Stimulated activated CD8-positive, alpha-beta memory T cell treated with anti-CD3 and anti-CD28 coated beads, Interleukin-12 subunit alpha, Interleukin-12 subunit beta, amount 100 ng/mL, for 24 hours (primary cell): ENCODE data around the gene ZNF467.

ENCODE experiments used
- DNase-seq: peaks from one replicate; pipeline ENCODE4 v3.0.0-alpha.2; 2020; ENCODE audit errors: extremely low read depth

The ZNF467 gene

DNA sequence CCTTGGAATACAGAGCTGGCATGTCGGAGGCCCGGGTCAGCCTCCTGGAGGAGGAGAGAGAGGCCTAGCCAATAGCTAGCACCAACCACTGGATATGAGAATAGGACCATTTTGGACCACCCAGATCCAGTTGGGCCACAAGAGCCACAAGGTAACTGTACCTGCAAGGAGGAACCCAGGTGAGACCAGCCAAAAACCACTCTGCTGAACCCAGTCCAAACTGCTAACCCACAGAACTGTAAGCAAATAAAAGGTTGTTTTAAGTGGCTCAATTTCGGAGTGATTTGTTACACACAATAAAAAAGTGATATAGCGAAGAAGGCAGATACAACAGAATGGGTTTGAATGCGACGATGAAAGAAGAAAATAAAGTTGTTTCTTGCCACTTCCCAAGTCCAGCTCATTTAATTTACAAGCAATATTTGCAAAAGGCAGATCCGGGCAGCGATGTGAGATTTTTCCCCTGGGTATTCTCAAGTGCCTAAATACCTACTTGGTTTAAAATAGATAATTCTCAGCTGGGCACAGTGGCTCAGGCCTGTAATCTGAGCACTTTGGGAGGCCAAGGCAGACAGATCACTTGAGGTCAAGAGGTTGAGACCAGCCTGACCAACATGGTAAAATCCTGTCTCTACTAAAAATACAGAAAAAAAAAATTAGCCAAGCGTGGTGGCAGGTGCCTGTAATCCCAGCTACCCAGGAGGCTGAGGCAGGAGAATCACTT, 23.1 kb downstream of the ZNF467 start:
- no peak for DNase-seq

- no peak for DNase-seq
These were observed 25.1 kb downstream of the ZNF467 start for GRCh38 chr7:149748076-149748874.

DNA sequence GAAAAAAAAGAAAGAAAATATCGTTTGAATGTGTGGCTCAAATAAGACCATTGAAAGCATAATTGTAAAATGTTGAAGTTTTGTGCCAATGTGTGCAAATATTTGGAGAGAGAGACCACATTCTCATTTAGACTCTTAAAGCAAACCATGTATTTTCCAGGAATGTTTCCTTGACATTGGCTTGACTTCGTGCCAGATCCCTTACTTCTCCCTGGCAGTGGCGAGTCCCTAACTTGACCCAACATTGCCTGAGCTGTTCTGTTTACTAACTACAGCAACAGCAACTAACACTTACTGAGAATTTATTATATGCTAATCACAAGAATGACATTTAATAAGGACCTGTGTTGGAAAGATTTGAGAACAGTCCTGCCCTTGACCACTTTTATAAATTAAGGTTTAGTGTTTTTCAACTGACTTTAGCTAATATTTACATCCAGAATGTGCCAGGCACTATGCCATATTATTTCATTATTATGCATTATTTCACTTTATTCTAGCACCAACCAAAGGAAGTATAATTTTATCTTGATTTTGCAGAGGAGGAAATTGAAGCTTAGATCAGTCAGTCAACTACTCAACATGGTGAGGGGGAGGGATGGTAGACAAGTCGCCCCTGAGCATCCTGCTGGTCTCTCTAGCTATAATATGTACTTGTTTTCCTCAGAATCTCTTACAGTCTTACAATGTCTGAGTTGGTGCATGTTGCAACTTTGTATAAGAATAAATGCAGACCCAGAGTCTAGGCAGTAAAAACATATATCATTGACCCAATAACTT, 29.7 kb downstream of the ZNF467 start:
- no peak for DNase-seq

- DNase-seq = peak; percentile 21
These were observed 31.2 kb downstream of the ZNF467 start for GRCh38 chr7:149742075-149742701.

- DNase-seq = no peak
These were observed 31.8 kb downstream of the ZNF467 start for GRCh38 chr7:149741629-149742028.

DNA sequence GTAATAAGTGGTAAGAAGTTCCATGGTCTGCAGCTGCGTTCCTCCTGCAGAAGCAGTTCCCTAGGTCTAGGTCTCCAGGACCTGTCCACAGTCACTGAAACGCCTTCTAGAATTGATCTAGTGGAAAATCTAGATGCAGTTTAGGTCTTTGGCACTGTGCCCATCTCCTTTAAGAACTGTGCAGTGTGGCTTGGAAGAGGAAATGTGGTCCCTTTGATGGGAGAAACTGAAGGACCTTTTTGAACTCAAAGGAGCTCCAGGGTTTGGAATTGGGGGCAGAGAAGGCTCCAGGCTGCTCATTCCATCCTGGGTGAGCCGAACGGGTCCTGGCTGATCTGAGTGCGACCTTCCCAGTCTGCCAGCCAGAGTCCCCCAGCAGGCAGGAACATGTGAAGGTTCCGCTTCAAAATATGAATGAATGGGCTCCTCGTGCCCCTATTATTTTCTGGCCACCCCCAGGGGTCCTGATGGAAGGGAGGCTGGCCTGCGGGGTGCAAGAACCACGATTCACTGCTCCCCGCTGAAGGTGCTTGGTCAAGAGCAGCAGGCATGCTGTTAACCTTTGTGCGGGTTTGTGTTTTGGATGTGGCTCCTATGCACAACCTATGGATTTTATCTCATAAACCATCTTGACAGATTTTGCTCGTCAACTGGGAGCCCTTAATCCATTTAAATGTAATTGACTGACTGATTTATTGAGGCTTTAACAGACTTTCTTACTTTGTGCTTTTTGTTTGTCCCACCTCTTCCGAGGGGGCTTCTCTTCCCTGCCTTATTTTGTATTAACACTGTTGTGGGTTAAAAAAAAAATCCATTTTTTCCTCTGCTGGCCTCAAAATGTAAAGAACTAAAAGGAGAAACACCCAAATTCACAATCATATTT, 36.7 kb downstream of the ZNF467 start:
- no peak for DNase-seq

- DNase-seq = no peak
These were observed 37.5 kb downstream of the ZNF467 start for GRCh38 chr7:149735779-149736477.

DNA sequence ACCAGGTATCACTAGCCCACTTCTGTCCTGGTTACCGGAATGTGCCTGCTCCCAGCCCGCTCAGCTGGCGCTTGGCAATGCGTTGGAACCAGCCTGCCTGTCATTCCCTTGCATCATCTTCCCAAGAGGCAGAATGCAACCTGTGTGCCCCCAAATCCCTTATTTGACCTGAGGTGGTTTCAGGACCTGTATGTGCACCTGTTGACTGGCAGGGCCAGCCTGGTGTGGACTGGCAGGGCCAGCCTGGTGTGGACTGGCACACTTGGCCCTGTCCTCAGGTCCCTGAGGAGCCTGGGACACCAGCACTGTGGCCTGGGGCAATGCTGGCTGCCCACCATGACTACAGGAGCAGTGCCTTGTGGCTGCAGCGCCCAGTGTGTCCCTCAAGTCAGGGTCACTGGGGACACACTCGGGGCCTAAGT, 38.2 kb downstream of the ZNF467 start:
- DNase-seq = no peak

DNA sequence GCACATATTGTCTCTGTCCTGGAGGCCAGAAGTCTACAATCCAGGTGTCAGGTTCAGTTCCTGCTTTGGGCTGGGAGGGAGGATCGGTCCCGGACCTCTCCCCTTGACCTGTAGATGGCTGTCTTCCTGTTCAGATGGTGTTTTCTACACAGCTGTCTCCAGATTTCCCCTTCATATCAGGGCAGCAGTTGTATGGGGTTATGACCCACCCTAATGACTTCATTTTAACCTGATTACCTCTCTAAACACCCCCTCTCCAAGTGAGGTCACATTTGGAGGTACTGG, 38.7 kb downstream of the ZNF467 start:
- DNase-seq = no peak

DNA sequence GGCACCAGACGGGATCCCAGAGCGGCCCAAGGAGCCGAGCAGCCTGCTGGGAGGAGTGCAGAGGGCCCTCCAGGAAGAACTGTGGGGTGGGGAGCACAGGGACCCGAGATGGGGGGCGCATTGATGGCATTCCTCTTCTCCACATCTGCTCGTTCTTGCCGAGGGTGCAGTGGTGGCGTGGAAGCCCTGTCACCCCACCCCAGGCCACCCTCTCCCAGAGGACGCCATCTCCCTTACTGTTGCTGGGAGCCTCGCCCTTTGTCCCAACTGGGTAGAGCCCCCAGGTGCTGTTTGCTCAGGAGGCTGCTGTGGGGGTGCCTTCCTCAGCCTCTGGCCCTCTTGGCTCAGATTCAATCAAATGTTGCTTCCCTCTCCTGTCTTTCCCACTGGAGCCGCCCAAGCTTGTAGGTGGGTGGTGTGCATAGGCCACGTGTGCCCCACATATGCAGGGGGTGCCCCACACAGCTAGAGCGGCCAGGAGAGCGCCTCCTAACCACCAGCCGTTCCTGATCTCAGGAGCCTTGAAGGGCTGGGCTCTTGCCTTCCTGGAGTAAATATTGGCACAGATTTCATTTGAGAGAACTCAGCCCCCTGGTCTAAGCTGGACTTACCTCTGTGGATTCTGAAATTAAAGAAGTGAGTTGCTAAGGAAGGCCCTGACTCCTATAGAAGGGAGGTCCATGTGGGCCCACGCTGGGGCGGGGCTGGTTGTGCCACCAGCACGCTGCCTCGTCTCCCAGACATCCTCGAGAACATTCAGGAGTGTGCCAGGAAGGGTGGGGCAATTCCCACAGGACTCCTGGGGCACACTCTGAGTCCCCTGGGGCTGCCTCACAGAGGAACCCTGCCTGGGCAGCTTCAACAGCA, 39.2 kb downstream of the ZNF467 start:
- DNase-seq = no peak

DNA sequence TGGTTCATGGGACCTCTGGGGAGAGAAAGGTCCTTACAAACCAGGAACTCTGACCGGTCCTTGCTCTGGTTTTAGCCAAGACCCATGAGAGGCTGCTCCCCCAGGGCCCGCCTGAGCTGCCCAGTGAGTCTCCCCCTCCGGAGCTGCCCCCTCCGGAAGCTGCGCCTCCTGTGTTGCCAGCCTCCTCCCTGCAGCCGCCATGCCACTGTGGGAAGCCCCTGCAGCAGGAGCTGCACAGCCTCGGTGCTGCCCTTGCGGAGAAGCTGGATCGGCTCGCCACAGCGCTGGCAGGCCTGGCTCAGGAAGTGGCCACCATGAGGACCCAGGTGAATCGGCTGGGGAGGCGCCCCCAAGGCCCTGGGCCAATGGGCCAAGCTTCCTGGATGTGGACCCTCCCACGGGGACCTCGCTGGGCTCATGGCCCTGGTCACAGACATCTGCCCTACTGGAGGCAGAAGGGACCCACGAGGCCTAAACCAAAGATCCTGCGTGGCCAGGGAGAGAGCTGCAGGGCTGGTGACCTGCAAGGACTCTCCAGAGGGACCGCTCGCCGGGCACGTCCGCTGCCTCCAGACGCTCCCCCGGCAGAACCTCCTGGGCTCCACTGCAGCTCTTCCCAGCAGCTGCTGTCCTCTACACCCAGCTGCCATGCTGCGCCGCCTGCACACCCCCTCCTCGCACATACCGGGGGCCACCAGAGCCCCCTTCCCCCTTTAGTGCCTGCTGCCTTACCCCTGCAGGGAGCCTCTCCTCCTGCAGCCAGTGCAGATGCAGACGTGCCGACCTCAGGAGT, 40.1 kb downstream of the ZNF467 start:
- no peak for DNase-seq

- DNase-seq = no peak
These were observed 40.8 kb downstream of the ZNF467 start for GRCh38 chr7:149732611-149733010.

DNA sequence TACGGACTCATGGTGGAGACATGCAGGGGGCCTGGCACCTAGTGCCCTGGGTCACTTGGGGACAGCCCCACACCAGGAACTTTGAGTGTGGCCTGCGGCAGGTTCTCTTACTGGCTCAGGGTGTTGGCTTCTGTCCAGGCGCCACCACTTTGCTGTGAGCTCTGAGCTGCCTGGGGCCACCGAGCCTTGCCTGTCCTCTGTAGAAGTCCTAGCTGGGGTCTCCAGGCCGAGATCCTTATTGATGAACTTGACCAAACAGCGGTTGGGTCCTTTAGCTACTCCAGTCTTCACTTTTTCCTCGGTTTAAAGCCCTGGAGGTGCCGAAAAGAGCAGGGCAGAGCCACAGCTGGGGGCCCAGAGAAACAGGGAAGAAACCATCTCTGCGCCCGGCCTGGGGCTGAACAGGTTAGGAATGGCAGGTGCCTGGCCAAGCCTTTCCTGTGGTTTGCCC, 41.3 kb downstream of the ZNF467 start:
- DNase-seq = no peak

GRCh38 chr7:149731207-149731955, 42.0 kb downstream of the ZNF467 start:
- no peak for DNase-seq

DNA sequence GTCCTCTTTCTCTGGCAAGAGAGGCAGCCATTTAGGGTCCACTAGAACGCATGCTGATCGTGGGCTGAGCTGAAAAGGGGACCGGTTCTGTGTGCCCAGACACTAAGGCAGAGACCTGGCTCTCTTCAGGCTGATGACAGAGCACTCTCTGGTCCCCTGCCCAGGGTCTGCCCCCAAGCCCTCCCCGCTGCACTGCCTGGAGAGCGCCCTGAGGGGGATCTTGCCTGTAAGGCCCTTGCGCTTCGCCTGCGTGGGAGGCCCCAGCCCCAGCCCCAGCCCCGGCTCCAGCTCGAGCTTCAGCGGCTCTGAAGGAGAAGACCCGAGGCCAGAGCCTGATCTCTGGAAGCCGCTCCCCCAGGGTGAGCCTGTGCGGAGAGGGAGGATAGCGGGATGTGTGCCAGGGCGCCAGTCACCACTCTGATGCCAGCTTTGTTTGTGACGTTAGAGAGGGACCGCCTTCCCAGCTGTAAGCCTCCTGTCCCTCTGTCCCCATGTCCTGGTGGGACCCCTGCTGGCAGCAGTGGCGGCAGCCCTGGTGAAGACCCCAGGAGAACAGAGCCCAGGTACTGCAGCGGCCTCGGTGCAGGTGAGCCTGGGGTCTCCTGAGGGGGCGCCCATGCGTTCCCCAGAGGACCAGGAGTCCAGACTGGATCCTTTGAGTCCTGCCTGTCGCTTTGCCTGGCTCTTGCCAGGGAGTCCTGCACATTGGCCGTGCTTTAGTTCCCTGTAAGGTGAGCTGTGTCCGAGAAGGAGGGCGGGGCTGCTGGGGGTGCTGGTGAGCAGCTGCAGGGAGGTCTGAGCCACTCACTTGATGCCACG, 43.2 kb downstream of the ZNF467 start:
- DNase-seq = no peak

DNA sequence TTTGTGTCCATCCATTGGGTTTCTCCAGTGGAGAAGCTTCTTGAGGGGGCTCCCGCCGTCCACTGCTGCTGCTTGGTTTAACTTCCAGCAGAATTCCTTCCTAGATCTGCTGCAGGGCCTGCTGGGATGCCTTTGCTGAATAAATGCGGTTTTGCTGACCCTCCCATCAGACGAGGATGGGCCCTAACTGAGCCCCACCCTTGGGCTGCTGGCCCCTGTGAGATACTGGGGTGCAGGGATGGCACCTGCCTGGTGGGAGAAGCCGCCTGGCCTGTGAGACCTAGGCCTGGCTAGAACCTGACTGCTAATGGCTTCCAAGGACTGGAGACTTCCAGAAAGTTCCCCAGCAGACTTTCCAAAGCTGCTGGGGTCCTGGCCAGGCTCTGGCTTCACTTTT, 43.8 kb downstream of the ZNF467 start:
- no peak for DNase-seq
